Calu3 (cell line): ENCODE measurements around the gene WWOX. TPM values are rescaled to one million over a fixed set of nuclear protein-coding genes. Genes with fewer than 3 reads are reported as not detected.

Experiments used
- BruUV-seq: library from RNA; stranded (reverse); fragments of 400-500 nt; replicated peaks from 2 replicates; lab custom pipeline; 2021; lab: Mats Ljungman, UMichigan
- CTCF ChIA-PET: fragments of 300-600 bp; sonication (Branson Sonifier 250); formaldehyde crosslinking; loops from one replicate; lab custom pipeline; 2022; ENCODE audit warnings: antibody characterized with exemption; lab: Charles Lee
- DNase-seq: peaks from one replicate; pipeline ENCODE4 v3.0.0; 2022
- H3K27ac Mint-ChIP-seq: one replicate; pipeline ENCODE4 v1.8.0; 2022; ENCODE audit warnings: mixed read lengths; ENCODE audit not compliant: unreplicated experiment
- H3K27me3 Mint-ChIP-seq: one replicate; pipeline ENCODE4 v1.8.0; 2022; ENCODE audit warnings: mixed read lengths; ENCODE audit not compliant: unreplicated experiment
- H3K36me3 Mint-ChIP-seq: one replicate; pipeline ENCODE4 v1.8.0; 2022; ENCODE audit warnings: mild to moderate bottlenecking, moderate library complexity, mixed read lengths; ENCODE audit not compliant: insufficient read depth, unreplicated experiment
- H3K4me1 Mint-ChIP-seq: one replicate; pipeline ENCODE4 v1.8.0; 2022; ENCODE audit warnings: mild to moderate bottlenecking, low read depth, mixed read lengths; ENCODE audit not compliant: unreplicated experiment
- H3K4me3 Mint-ChIP-seq: one replicate; pipeline ENCODE4 v1.8.0; 2022; ENCODE audit warnings: mild to moderate bottlenecking, low read depth, moderate library complexity, mixed read lengths; ENCODE audit not compliant: unreplicated experiment
- H3K9me3 Mint-ChIP-seq: one replicate; pipeline ENCODE4 v1.8.0; 2022; ENCODE audit warnings: low read depth, mixed read lengths; ENCODE audit not compliant: unreplicated experiment
- intact Hi-C: fragments of 100-400 bp; cut with micrococcal nuclease; formaldehyde crosslinking; loops from one replicate; pipeline ENCODE4 v1.10.0; 2022; ENCODE audit not compliant: unreplicated experiment
- total RNA-seq: library from RNA; stranded (reverse); gene quantifications from 2 replicates; pipeline ENCODE4 v1.2.3, GENCODE V29; 2022
- TF ChIP-seq, protein P1 (sequence below): fragments of 200-600 bp; IDR thresholded peaks from one replicate; pipeline ENCODE4 v1.8.0; 2022; ENCODE audit warnings: antibody characterized with exemption; ENCODE audit not compliant: unreplicated experiment

The WWOX gene
- total RNA-seq, 1 experiment from 2014 or later = 33.5 TPM

DNA sequence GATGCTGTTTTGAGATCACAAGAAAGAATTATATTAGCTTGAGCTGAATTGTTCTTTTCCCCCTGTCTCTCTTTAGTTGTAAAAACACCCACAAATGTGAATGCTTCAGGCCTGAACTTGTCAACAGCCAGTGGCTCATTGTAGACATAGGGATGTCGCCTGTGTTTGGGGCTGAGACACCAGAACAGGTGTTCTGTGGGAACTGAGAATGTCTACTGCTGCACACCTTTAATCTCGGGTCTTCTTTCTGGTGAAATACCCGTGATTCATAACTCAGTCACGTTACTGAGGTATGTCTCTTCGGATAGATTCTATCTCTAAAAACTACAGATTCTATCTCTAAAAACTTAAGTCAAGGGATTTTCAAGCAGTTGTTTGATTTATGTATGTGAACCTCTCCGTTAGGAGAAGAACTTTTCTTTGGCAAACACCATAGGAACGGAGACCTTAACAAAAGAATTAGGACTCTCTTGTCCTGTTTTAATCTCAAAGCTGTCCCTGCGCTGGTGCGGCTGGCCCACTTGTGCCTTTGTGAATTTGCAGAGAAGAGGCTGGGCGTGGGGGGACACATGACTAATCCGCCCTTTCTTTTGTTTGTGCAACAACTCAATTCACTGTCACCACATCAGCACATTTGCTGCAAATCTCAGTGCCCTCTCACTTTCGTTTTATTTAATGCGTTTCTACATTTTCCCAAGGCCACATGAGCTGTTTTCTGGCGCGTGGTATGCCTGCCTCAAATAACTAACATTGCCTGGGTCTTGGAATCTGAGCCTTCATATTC, 858.1 kb downstream of the WWOX start:
- Mint-ChIP-seq H3K9me3 (peaks cover 9% of the 10 kb centered on the region), H3K27me3 (no peaks in the 10 kb centered on the region), H3K27ac (no peak overlapping the region), H3K4me1 (no peaks in the 10 kb centered on the region), H3K36me3 (no peaks in the 10 kb centered on the region), H3K4me3 (no peak overlapping the region)
- no peak for DNase-seq
- no TSS peak for BruUV-seq
- CTCF ChIA-PET = no interaction called here
- TF ChIP-seq, protein P1, sequence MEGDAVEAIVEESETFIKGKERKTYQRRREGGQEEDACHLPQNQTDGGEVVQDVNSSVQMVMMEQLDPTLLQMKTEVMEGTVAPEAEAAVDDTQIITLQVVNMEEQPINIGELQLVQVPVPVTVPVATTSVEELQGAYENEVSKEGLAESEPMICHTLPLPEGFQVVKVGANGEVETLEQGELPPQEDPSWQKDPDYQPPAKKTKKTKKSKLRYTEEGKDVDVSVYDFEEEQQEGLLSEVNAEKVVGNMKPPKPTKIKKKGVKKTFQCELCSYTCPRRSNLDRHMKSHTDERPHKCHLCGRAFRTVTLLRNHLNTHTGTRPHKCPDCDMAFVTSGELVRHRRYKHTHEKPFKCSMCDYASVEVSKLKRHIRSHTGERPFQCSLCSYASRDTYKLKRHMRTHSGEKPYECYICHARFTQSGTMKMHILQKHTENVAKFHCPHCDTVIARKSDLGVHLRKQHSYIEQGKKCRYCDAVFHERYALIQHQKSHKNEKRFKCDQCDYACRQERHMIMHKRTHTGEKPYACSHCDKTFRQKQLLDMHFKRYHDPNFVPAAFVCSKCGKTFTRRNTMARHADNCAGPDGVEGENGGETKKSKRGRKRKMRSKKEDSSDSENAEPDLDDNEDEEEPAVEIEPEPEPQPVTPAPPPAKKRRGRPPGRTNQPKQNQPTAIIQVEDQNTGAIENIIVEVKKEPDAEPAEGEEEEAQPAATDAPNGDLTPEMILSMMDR = no peak
- intact Hi-C loops = no loop called here

DNA sequence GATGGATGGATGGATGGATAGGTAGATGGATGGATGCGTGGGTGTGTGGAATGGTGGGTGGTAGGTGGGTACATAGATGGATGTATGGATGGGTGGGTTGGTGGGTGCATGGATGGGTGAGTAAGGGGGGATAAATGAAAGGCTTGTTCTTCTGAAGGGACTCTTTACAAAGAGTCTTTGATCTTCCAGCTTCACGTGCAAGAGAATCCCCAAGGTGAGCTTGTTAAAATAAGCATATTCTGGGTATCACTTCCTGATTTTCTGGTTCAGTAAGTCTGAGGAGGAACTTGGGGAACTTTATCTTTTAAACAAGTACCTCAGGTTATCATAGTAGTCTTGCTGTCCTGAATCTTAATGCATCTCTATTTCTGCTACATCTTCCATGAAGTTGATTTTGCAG, 862.0 kb downstream of the WWOX start:
- no peak overlapping the region for H3K27ac Mint-ChIP-seq
- intact Hi-C loops = no loop called here
- H3K36me3 Mint-ChIP-seq = no peaks in the 10 kb centered on the region
- TF ChIP-seq, protein P1 = no peak
- H3K4me1 Mint-ChIP-seq = no peaks in the 10 kb centered on the region
- H3K4me3 Mint-ChIP-seq = no peak overlapping the region
- DNase-seq = no peak
- BruUV-seq = no TSS peak
- peaks cover 14% of the 10 kb centered on the region for H3K9me3 Mint-ChIP-seq
- CTCF ChIA-PET = no interaction called here
- H3K27me3 Mint-ChIP-seq = no peaks in the 10 kb centered on the region

DNA sequence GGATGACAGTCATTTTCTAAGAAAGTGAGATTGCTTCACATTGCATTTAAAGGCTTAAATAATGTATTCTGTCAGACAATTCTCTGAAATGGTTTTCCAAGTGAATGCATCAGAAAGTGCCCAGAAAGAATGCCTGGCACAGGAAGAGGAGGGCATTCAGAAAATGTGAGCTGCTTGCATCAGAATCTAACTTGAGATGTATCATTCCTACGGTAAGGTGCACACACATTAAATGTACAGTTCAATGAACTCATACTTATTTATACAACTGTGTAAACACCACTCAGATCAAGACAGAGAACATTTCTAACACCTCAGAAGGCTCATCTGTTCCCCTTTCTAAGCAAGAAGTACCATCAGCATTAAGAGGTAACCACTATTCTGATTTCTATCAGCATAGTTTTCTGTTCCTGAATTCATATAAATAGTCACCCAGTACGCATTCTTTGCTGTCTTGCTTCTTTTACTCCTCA, 863.0 kb downstream of the WWOX start:
- no peak for DNase-seq
- TF ChIP-seq, protein P1 = no peak
- H3K36me3 Mint-ChIP-seq = no peaks in the 10 kb centered on the region
- intact Hi-C loops = no loop called here
- H3K27ac Mint-ChIP-seq = no peak overlapping the region
- no TSS peak for BruUV-seq
- CTCF ChIA-PET = no interaction called here
- H3K9me3 Mint-ChIP-seq = peaks cover 14% of the 10 kb centered on the region
- H3K4me3 Mint-ChIP-seq = no peak overlapping the region
- no peaks in the 10 kb centered on the region for H3K27me3 Mint-ChIP-seq
- no peaks in the 10 kb centered on the region for H3K4me1 Mint-ChIP-seq

DNA sequence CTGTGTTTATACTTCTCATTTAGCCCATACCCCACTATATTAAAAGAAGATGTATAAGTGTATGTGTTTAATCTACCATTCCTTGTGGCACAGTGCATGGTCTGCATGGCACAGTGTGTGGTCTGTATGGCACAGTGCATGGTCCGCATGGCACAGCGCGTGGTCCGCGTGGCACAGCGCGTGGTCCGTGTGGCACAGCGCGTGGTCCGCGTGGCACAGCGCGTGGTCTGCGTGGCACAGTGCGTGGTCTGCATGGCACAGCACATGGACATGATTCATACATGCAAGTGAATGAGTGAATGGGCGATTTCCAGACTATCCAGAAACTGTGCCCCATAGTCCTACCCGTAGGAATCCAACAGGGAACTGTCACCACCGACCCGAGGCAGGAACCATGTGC, 868.5 kb downstream of the WWOX start:
- DNase-seq = no peak
- Mint-ChIP-seq H3K27ac (no peak overlapping the region), H3K9me3 (peaks cover 11% of the 10 kb centered on the region), H3K36me3 (no peaks in the 10 kb centered on the region), H3K27me3 (no peaks in the 10 kb centered on the region), H3K4me1 (no peaks in the 10 kb centered on the region), H3K4me3 (no peak overlapping the region)
- CTCF ChIA-PET = no interaction called here
- TF ChIP-seq, protein P1 = no peak
- intact Hi-C loops = no loop called here
- BruUV-seq = no TSS peak
